NCI-H2227 treated with DMSO at 0.1 percent for 48 hours (cell line): ENCODE measurements around the gene ZNF488.
A peak's percentile ranks its signal among the peaks of the same experiment; 100 is the strongest.
"Not testable (repeated sequence)": the region's sequence is repeated elsewhere in the genome, so short reads cannot be mapped to it uniquely, and the experiment has no call there.

Source experiments
- DNase-seq: peaks from one replicate; lab custom pipeline; 2025; lab: John Stamatoyannopoulos, UW

ZNF488 gene, protein sequence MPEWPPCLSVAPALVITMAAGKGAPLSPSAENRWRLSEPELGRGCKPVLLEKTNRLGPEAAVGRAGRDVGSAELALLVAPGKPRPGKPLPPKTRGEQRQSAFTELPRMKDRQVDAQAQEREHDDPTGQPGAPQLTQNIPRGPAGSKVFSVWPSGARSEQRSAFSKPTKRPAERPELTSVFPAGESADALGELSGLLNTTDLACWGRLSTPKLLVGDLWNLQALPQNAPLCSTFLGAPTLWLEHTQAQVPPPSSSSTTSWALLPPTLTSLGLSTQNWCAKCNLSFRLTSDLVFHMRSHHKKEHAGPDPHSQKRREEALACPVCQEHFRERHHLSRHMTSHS

DNA sequence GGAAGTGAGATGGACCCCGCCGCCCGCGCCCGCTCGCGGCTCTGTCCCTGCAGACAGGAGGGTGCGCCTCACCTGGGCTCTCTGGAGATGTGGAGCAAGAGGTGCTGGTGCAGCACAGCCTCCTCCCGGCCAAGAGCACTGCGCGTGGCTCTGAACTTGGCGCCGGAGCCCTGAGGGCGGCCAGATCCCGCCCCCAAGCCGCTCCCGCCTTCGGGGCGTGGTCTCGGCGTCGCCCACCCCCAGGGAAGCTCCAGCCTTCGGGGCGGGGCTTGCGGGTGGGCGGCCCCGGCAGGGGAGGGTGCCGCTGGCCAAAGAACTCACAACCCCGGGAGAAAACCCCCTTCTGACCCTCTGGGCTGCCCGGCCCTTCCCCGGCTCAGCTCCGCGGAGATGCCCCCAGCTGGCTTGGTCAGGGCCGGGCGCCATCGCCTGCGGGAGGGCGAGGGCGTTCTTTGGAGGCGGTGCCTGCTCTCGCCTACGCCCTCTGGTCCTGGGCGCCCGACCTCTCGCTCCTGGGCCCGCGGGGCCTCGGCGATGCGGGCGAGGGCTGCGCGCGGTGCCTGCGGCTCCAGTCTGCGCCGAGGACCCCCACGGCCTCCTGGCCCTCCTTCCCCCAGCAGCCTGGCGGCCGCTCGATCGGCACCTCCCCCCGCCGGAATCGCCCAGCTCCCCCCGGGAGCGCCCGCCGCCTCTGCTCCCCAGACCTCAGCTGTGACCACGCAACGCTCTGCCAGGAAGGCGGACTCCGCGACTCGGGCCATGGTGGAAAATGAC, at the start of gene ZNF488:
Gene ZNF488 (minus strand): TSS at position 146 of the 774 bp plus-strand sequence. CDS start 15,464 bp downstream, outside the sequence.
- DNase-seq = peak; percentile 35

DNA sequence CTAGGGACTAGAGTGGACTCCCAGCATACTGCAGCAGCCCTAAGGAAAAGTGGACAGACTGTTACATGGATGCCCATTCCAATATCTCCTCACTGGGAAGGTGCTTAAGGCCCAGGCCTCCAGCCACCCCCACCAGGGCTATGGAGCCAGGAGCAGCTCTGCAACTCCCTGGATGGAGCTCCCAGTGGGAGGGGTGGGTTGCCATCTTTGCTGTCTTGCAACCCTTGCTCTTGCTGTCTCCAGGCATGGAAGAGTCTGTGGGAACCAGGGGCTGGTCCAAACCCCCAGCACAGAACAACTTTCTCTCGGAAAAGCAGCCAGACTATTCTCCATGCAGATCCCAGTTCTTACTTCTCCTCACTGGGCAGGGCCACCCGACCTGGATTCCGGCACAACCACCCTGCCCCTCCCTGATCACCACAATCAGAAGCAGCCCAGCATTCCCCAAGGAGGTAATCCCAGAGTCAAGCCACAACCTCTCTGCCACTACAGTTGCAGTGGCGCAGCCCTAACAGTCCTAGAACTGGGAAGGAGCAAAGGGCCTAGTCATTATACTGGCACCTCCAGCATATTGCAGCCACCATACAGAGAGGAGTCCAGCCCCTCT, 41.8 kb upstream of the ZNF488 start:
- no peak for DNase-seq

DNA sequence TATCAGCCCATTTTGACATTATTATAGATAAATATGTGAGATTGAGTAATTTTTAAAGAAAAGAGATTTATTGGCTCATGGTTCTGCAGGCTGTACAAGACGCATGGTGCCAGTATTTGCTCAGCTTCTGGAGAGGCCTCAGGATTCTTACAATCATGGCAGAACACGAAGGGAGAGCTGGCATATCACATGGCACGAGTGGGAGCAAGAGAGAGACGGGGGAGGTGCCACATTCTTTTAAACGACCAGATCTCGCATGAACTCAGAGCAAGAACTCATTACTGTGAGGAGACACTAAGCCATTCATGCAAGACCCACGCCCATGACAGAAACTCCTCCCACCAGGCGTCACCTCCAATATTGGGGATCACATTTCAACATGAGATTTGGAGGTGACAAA, 40.1 kb upstream of the ZNF488 start:
- DNase-seq = no peak

DNA sequence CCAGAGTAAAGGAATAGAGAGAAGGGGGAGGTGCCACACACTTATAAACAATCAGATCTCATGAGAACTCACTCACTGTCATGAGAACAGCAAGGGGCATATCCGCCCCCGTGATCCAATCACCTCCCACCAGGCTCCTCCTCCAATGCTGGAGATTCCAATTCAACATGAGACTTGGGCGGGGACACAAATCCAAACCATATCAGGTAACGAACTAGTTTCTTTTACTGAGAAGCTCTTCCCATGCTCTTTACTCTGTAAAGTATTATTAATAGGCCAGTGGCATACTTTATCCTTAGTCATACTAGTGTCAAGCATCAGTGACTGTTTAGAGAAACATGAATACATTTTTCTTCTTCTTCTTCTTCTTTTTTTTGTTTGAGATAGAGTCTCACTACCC, 39.4 kb upstream of the ZNF488 start:
- no peak for DNase-seq

DNA sequence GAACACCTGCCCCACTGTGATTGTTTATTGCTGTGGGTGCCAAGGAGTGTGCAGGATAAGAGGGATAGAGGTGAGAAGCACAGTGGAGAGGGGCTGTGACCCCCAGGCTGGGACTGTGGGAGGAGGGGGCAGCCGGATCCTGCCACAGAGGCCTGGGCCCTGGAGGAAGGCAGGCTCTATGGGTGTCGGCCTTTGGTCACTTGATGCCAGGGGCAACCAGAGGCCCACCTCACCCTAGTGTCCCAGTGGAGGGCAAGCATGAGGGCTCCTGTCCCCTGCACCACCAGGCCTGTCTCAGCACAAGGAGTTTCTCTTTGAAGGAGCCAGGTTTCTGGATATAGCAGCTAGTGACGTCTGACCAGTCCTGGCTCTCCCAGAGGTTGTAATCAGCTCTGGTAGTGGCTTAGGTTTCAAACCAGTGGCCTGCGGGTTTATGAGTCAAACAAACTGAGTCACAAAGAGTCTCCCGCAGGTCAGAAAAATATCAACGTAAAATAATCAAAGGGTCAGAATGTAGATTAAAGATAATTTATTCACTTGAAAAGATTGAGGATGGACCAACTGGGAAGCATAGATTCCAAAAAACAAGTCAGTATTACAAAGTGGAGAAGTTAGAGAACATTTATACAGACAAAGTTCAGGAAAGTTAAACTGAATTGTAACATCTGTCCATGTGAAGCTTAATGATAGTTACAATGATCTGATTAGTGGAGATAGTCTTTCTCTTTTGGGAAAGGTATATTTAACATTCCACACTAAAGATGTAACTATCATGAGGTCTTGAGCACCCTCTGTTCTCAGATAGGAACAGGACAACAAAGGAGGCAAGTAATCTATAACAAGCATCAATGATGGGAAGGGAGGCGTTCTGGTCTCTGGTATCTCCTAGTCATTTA, 37.2 kb upstream of the ZNF488 start:
- DNase-seq = no peak

DNA sequence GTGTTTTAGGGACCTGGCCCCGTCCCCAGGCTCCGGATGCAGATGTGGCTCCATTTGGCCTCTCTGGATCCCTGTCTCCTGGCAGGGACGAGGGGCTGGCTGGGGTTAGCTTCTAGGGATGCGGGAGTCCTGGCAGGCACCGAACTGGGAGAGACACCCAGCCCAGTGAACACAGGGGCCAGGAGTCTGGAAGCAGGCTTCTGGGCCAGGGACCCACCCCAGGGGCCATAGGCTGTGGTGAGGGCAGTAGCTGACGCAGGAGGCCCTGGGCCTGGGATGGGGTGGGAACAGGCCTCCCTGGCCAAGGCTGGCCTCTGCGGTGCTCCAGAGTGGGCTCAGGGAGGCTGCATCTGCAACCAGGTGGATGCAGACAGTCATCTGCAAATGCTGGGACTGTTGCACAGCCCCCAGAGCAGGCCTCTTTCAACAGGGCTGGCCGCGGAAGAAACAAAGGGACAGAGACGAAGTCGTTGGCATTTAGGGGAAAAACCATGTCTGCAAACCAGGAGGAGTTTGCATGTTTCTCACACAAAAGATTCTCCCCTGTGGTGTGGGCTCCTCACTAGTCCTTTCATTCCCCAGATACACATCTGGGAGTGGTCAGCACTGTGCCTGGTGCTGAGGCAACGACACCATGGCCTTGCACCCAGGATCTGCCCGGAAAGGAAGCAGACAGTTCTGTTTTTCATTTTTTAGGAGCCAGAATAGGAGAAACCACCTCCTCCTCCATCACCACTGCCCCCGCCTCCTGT, 36.4 kb upstream of the ZNF488 start:
- DNase-seq = no peak

DNA sequence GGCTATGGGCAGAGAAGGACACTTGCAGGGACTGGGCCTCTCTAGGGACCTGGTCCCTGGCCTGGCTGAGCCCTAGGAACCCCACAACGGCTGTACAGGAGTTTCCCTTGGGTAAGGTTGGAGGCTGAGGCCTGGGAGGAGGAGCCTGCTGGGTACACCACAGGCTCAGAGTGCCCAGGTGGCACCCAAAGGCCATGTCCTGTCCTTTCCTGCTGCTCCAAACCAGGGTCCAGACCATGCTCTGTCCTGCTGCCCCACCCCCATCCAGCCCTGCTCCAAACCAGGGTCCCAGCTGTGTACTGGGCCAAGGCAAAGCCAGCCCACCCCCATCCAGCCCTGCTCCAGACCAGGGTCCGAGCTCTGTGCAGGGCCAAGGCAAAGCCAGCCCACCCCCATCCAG, 35.3 kb upstream of the ZNF488 start:
- no peak for DNase-seq

DNA sequence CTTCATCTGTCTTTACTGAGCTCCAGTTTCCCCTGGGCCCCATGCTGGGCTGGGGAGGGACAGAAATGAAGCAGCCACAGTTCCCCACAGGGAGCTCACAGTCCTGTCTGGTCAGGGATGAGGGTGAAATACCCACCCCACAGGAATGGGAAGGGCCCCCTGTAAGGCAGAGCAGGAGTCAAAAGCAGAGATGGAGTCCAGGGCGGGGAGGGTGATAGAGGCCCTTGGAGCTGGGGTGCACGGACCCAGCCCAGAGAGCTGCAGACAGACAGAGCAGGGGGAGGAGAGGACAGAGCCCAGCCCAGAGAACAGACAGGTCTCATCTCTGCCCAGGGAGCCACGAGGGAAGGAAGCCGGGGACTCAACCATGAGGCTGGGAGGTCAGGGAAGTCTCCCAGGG, 34.9 kb upstream of the ZNF488 start:
- DNase-seq = no peak

DNA sequence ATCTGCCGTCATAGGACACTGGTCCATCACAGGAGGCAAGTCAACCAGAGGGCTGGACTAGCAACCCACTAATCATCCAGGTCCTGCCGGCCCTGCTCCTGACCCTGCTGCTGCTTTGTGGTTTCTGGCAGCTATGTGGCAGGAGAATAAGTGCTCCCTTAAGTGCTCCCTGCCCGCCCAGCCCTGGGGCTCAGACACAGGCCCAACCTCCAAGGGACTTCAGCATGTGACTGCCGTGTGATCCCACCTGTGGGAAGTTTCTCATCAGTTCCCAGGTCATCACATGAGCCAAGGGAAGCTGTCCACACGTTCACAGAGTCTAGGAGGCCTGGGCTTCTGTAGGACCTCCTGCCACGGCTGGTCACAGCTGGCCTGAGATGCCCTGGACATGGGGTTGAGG, 34.2 kb upstream of the ZNF488 start:
- DNase-seq = no peak

DNA sequence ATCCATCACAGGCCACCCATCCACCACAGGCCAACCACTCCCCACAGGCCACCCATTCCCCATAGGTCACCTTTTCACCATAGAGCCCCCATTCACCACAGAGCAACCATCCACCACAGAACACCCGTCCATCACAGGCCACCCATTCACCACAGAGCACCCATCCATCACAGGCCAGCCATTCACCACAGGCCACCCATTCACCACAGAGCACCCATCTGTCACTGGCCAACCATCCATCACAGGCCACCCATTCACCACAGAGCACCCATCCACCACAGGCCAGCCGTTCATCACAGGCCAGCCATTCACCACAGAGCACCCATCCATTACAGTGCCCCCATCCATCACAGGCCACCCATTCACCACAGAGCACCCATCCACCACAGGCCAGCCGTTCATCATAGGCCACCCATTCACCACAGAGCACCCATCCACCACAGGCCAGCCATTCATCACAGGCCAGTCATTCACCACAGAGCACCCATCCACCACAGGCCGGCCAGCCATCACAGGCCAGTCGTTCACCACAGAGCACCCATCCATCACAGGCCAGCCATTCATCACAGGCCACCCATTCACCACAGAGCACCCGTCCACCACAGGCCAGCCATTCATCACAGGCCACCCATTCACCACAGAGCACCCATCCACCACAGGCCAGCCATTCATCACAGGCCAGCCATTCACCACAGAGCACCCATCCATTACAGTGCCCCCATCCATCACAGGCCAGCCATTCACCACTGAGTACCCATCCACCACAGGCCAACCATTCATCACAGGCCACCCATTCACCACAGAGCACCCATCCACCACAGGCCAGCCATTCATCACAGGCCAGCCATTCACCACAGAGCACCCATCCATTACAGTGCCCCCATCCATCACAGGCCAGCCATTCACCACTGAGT, 32.5 kb upstream of the ZNF488 start:
- not testable (repeated sequence) for DNase-seq

DNA sequence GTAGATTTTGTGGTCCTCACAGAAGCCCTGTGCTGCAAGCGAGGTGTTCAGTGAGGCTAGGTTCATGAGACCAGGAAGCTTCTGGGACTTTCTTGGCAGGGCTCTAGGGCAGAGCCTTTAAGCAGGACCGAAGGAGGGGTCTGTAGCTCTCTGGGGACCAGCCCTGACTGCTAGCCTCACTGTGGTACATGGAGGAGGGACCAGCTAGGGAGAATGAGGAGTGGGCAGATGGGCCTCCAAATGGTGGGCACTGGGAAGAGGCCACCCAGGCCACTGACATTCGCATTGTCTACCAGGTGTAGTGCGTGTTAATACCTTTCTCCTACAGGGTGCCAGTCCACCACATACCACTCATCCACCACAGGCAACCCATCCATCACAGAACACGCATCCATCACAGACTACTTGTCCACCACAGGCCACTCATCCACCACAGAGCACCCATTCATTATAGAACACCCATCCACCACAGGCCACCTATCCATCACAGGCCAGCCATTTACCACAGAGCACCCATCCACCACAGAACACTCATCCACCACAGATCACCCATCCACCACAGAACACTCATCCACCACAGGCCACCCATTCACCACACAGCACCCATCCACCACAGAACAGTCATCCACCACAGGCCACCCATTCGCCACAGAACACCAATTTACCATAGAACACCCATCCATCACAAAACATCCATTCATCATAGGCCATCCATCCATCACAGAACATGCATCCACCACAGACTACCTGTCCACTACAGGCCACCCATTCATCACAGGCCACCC, 31.6 kb upstream of the ZNF488 start:
- DNase-seq = no peak

DNA sequence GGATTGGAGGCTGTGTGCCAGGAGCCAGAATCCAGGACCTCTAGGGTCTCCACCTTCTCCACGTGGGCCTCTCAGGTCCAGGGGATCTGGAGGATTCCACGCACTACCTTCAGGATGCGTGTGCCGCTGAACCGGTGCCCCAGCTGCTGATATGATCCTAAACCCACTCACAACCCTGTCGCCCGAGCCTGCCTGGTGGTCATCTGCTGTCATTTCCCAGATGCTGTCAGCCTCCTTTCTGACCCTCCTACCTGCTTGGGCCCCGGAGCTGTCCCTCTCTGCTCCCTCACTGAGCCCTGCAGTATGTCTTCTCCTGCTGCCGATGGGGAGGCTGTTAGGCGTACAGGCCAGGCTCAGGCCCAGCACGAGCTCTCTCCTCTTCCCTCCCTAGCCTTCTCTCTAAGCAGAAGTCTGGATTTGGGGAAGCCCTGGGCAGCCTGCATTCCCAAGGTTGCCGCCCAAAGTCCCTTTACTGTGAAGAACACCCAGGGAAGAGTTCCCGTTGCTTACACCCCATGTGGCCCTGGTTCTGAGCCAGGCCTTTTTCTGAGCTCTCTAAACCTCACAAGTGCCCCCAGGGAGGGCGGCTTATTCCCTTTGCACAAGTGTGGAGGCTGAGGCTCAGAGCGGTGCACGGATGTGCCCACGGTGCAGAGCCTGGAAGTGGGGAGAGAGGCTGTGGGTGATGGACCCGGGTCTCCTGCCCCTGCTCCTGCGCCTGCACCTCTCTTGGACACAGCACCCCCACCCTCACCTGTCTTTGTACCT, 30.8 kb upstream of the ZNF488 start:
- DNase-seq = no peak

DNA sequence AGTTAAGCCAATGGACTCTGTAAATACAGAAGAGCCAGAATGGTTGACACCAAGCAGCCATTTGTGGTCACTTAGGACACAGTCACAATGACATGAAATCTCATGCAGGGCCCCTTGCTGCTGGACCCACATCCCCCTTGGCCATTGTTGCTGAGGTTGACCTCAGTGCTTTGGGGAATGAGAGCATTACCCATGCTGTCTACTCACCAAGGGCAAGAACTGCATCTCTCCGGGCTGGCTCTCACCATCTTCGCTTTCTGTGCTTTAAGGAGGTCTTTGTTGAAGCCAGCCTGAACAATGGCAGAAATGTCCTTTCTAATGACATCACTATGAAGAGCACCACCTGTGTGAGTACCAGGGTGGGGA, 30.1 kb upstream of the ZNF488 start:
- DNase-seq = no peak

DNA sequence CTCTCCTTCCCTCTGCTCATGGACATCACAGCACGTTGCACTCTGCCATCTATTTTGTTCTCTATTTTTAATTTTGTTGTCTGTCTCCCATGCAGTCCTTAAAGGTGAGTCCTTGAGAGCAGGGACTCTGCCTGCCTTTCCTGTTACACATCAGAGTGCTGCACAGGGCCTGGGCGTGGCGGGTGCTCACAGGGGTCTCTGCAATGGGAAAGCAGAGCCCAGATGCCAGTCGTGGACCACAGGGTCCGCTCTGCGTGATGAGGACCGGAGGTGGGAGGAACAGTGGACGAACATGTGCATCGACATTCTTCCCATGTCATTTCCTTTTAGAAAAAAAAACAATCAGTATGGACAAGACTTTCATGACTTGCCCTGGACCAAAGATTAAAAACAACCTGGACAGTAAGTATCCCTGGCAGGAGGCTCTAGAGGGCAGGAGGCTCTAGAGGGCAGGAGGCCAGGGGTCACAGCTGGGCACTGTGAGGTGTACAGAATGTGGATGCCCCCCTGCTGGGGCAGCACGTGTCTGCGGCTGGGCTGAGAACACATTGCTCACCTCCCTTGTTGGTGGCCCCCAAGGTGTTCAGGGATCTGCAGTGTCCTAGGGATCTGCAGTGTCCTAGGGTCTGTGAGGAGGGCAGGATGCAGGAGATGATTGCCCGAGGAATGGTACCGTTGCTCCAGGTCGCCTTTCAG, 29.6 kb upstream of the ZNF488 start:
- no peak for DNase-seq

DNA sequence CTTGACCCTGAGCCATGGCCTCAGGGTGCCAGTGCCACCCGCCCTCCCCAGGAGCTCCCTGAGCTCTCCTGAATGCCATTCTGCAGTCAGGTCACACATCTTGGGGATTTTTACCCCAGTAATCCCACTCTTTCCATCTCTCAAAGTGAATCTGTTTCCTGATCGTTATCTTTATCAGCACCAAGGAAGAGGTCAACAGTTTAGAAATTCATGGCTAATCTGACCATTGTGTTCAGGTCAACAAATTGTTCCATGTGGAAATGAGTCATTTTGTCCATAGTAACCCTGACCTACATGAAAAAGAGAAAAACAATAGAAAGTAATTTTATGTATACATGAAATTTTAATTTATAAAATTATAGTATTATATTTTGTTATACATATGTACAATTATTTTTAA, 28.8 kb upstream of the ZNF488 start:
- DNase-seq = no peak

DNA sequence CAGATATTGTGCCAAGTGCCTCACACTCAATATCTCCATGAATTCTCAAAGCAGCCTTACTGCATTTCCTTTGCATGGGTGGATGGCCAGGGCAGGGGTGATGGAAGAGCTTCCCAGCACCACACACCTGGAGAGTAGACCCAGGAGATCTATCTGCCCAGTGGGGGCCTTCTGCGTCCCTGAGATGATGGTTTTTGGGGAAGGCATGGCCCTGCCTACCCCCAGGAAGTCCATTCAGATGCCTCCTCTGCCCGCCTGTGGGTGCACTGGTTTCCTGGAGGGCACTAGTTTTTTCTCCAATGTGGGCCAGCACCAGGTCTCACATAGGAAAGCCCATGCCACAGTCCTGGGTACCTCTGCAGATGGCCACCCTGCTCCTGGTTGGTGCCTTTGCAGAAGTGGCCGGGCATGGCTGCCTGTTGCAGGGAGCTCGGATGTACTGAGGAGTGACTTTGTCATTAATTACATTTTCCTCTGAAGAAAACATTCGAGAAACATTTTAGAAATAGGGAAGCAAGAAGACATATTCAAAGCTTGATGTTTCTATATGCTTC, 28.2 kb upstream of the ZNF488 start:
- DNase-seq = no peak

DNA sequence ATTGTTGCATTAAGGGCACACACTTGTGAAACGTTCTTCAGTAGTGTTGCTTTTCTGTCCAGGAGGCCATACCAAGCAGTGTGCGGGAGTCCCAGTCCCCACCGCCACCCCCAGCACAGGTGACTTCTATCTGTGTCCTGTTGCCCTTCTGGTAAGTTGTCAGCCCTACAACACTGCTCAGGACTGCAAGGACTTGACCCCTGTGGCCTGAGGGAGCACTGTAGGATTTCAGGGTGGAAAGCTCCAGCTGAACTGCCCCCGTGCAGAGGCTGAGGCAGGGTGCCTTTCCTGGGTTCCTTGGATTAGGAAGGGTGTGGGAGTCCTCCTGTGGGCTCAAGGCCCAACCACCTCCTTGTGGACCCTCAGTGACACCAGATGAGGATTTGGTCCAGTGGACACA, 26.8 kb upstream of the ZNF488 start:
- DNase-seq = no peak

DNA sequence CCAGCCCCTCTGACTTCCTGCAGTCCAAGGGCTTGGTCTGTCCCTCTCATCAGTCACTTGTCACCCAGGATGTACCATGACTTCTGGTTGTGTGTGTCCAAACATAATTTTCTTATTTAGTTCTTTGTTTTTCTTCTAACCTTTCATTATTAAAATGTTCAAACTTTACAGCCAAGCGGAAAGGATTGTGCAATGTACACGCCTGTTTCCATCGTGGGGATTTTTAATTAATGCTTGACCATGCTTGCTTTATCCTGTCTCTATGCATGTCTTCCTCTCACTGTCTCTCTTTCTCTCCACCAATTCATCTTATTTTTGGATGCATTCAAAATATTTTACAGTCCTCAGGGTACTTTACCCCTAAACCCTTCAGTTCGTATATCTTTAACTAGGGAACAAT, 26.2 kb upstream of the ZNF488 start:
- DNase-seq = no peak
